HEK293 (cell line): ENCODE measurements around the gene USP32.
A peak's percentile ranks its signal among the peaks of the same experiment; 100 is the strongest.

Source experiments
- CTCF ChIA-PET: fragments of 350-600 bp; formaldehyde crosslinking; extraction: SDS; loops from one replicate; lab custom pipeline; 2021; ENCODE audit warnings: antibody characterized with exemption; lab: Yijun Ruan, JAX
- POLR2A ChIA-PET: fragments of 300-600 bp; formaldehyde crosslinking; extraction: SDS; loops from one replicate; lab custom pipeline; 2020; ENCODE audit warnings: antibody characterized with exemption, inconsistent platforms; lab: Yijun Ruan, JAX
- H3K27ac ChIP-seq: fragments of 200-500 bp; sonication (Bioruptor generic); 2 replicates; pipeline ENCODE4 v1.5.1; 2014; ENCODE audit warnings: low read depth, low read length, control low read depth, inconsistent platforms; ENCODE audit errors: extremely low read depth
- H3K36me3 ChIP-seq, 2 experiments: fragments of 200-500 bp in 1 of 2; sonication (Bioruptor generic) in 1 of 2; 1 replicate in 1 of 2; 2 replicates in 1 of 2; pipeline ENCODE4 v1.5.1; 2014 to 2017; ENCODE audit warnings: inconsistent platforms in 2 of 2, low read length in 2 of 2; ENCODE audit not compliant: control insufficient read depth in 2 of 2, insufficient read depth in 1 of 2
- H3K4me1 ChIP-seq: fragments of 200-500 bp; sonication (Bioruptor generic); 2 replicates; pipeline ENCODE4 v1.5.1; 2014; ENCODE audit warnings: mild to moderate bottlenecking, low read length, inconsistent platforms; ENCODE audit not compliant: control insufficient read depth, insufficient read depth
- H3K4me3 ChIP-seq: 2 replicates; pipeline ENCODE4 v1.5.1; 2011; ENCODE audit warnings: low read depth, mild to moderate bottlenecking, control low read depth, low read length, moderate library complexity
- H3K9me3 ChIP-seq: fragments of 200-500 bp; sonication (Bioruptor generic); 2 replicates; pipeline ENCODE4 v1.5.1; 2014; ENCODE audit warnings: low read depth, low read length, inconsistent platforms; ENCODE audit not compliant: control insufficient read depth, insufficient read depth
- GFI1B ChIP-seq: fragments of 450-650 bp; formaldehyde crosslinking; IDR thresholded peaks from 2 replicates; pipeline ENCODE4 v1.5.1; 2016; ENCODE audit warnings: missing biosample characterization, missing genetic modification characterization
- GLI4 ChIP-seq: fragments of 450-650 bp; formaldehyde crosslinking; IDR thresholded peaks from 2 replicates; pipeline ENCODE4 v1.5.1; 2016; ENCODE audit warnings: missing biosample characterization, missing genetic modification characterization
- HOXD13 ChIP-seq: sonication (generic); formaldehyde crosslinking; IDR thresholded peaks from 2 replicates; pipeline ENCODE4 v1.8.0; 2022; ENCODE audit warnings: missing genetic modification reagents, borderline replicate concordance
- KLF16 ChIP-seq: fragments of 450-650 bp; formaldehyde crosslinking; IDR thresholded peaks from 2 replicates; pipeline ENCODE4 v1.5.1; 2017; ENCODE audit warnings: missing biosample characterization, missing genetic modification characterization
- OVOL3 ChIP-seq: fragments of 450-650 bp; formaldehyde crosslinking; IDR thresholded peaks from 2 replicates; pipeline ENCODE4 v1.5.1; 2016; ENCODE audit warnings: missing biosample characterization, missing genetic modification characterization
- RBAK ChIP-seq: fragments of 450-650 bp; formaldehyde crosslinking; IDR thresholded peaks from 2 replicates; pipeline ENCODE4 v1.5.1; 2016; ENCODE audit warnings: missing biosample characterization, missing genetic modification characterization
- SALL2 ChIP-seq: fragments of 450-650 bp; formaldehyde crosslinking; IDR thresholded peaks from 2 replicates; pipeline ENCODE4 v1.5.0; 2017; ENCODE audit warnings: missing biosample characterization, mild to moderate bottlenecking, missing genetic modification characterization, borderline replicate concordance
- YY2 ChIP-seq: fragments of 450-650 bp; formaldehyde crosslinking; IDR thresholded peaks from 2 replicates; pipeline ENCODE4 v1.5.1; 2016; ENCODE audit warnings: missing biosample characterization, missing genetic modification characterization
- ZBTB1 ChIP-seq: fragments of 450-650 bp; formaldehyde crosslinking; IDR thresholded peaks from 2 replicates; pipeline ENCODE4 v1.5.1; 2016; ENCODE audit warnings: missing biosample characterization, missing genetic modification characterization
- ZBTB17 ChIP-seq: fragments of 450-650 bp; formaldehyde crosslinking; IDR thresholded peaks from 2 replicates; pipeline ENCODE4 v1.5.1; 2016; ENCODE audit warnings: missing biosample characterization, missing genetic modification characterization
- ZBTB20 ChIP-seq: fragments of 450-650 bp; formaldehyde crosslinking; IDR thresholded peaks from 2 replicates; pipeline ENCODE4 v1.5.1; 2016; ENCODE audit warnings: missing biosample characterization, missing genetic modification characterization
- ZNF112 ChIP-seq: fragments of 450-650 bp; formaldehyde crosslinking; IDR thresholded peaks from 2 replicates; pipeline ENCODE4 v1.5.0; 2017; ENCODE audit warnings: missing biosample characterization, missing genetic modification characterization
- ZNF24 ChIP-seq: fragments of 450-650 bp; formaldehyde crosslinking; IDR thresholded peaks from 2 replicates; pipeline ENCODE4 v1.5.1; 2016; ENCODE audit warnings: missing biosample characterization, missing genetic modification characterization
- ZNF335 ChIP-seq: fragments of 450-650 bp; formaldehyde crosslinking; conservative IDR thresholded peaks from 2 replicates; pipeline ENCODE4 v1.5.1; 2016; ENCODE audit warnings: missing biosample characterization, missing genetic modification characterization
- ZNF350 ChIP-seq: fragments of 450-650 bp; formaldehyde crosslinking; IDR thresholded peaks from 2 replicates; pipeline ENCODE4 v1.5.0; 2017; ENCODE audit warnings: missing biosample characterization, mild to moderate bottlenecking, missing genetic modification characterization
- ZNF354C ChIP-seq: fragments of 450-650 bp; formaldehyde crosslinking; IDR thresholded peaks from 2 replicates; pipeline ENCODE4 v1.5.1; 2016; ENCODE audit warnings: missing biosample characterization, missing genetic modification characterization, low read depth, borderline replicate concordance
- ZNF391 ChIP-seq: fragments of 450-650 bp; formaldehyde crosslinking; IDR thresholded peaks from 2 replicates; pipeline ENCODE4 v1.5.1; 2016; ENCODE audit warnings: low read depth, missing biosample characterization, missing genetic modification characterization, borderline replicate concordance
- ZNF48 ChIP-seq: fragments of 450-650 bp; formaldehyde crosslinking; IDR thresholded peaks from 2 replicates; pipeline ENCODE4 v1.5.1; 2016; ENCODE audit warnings: missing biosample characterization, missing genetic modification characterization
- ZNF501 ChIP-seq: fragments of 450-650 bp; formaldehyde crosslinking; IDR thresholded peaks from 2 replicates; pipeline ENCODE4 v1.5.1; 2016; ENCODE audit warnings: missing biosample characterization, missing genetic modification characterization
- ZNF521 ChIP-seq: fragments of 450-650 bp; formaldehyde crosslinking; IDR thresholded peaks from 2 replicates; pipeline ENCODE4 v1.5.1; 2017; ENCODE audit warnings: missing biosample characterization, mild to moderate bottlenecking, missing genetic modification characterization
- ZNF530 ChIP-seq: fragments of 450-650 bp; formaldehyde crosslinking; IDR thresholded peaks from 2 replicates; pipeline ENCODE4 v1.5.1; 2016; ENCODE audit warnings: low read depth, missing biosample characterization, missing genetic modification characterization
- ZNF629 ChIP-seq: fragments of 450-650 bp; formaldehyde crosslinking; IDR thresholded peaks from 2 replicates; pipeline ENCODE4 v1.5.1; 2017; ENCODE audit warnings: missing biosample characterization, missing genetic modification characterization
- ZNF660 ChIP-seq: fragments of 450-650 bp; IDR thresholded peaks from 2 replicates; pipeline ENCODE4 v1.5.1; 2018; ENCODE audit warnings: missing biosample characterization, mild to moderate bottlenecking, missing genetic modification characterization
- ZNF704 ChIP-seq: fragments of 450-650 bp; formaldehyde crosslinking; IDR thresholded peaks from 2 replicates; pipeline ENCODE4 v1.5.1; 2016; ENCODE audit warnings: missing biosample characterization, missing genetic modification characterization
- ZNF777 ChIP-seq: fragments of 450-650 bp; formaldehyde crosslinking; IDR thresholded peaks from 2 replicates; pipeline ENCODE4 v1.5.1; 2017; ENCODE audit warnings: missing biosample characterization, missing genetic modification characterization, borderline replicate concordance
- ZNF785 ChIP-seq: fragments of 450-650 bp; formaldehyde crosslinking; IDR thresholded peaks from 2 replicates; pipeline ENCODE4 v1.5.1; 2016; ENCODE audit warnings: missing biosample characterization, missing genetic modification characterization
- ZSCAN4 ChIP-seq: fragments of 450-650 bp; formaldehyde crosslinking; IDR thresholded peaks from 2 replicates; pipeline ENCODE4 v1.5.1; 2017; ENCODE audit warnings: missing biosample characterization, missing genetic modification characterization
- TF ChIP-seq, protein P1 (sequence below): fragments of 450-650 bp; formaldehyde crosslinking; IDR thresholded peaks from 2 replicates; pipeline ENCODE4; 2016; ENCODE audit warnings: missing biosample characterization, missing genetic modification characterization
- TF ChIP-seq, protein P2 (sequence below): fragments of 450-650 bp; formaldehyde crosslinking; IDR thresholded peaks from 2 replicates; pipeline ENCODE4 v1.5.1; 2016; ENCODE audit warnings: missing biosample characterization, missing genetic modification characterization

Gene USP32

GRCh38 chr17:60335289-60335688 is 56.6 kb downstream of the USP32 start:
- H3K36me3 ChIP-seq: peaks cover 3 to 8% of the 10 kb centered on the region in 2 experiments; a peak in 2 of 3 replicates
- no peak overlapping the region for H3K4me3 ChIP-seq
- TF ChIP-seq ZNF530 (tag by site-specific recombination) (no peak), ZNF391 (tag by site-specific recombination) (no peak), RBAK (tag by site-specific recombination) (no peak), ZNF501 (tag by site-specific recombination) (no peak)
- TF ChIP-seq, protein P1, sequence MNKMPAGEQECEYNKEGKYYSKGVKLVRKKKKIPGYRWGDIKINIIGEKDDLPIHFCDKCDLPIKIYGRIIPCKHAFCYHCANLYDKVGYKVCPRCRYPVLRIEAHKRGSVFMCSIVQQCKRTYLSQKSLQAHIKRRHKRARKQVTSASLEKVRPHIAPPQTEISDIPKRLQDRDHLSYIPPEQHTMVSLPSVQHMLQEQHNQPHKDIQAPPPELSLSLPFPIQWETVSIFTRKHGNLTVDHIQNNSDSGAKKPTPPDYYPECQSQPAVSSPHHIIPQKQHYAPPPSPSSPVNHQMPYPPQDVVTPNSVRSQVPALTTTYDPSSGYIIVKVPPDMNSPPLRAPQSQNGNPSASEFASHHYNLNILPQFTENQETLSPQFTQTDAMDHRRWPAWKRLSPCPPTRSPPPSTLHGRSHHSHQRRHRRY: no peak
- TF ChIP-seq, all 188 proteins: peak for 0
- CTCF ChIA-PET: no interaction called here
- no peaks in the 10 kb centered on the region for H3K9me3 ChIP-seq
- H3K4me1 ChIP-seq: peaks cover 12% of the 10 kb centered on the region
- POLR2A ChIA-PET: no interaction called here
- H3K27ac ChIP-seq: no peak overlapping the region

DNA sequence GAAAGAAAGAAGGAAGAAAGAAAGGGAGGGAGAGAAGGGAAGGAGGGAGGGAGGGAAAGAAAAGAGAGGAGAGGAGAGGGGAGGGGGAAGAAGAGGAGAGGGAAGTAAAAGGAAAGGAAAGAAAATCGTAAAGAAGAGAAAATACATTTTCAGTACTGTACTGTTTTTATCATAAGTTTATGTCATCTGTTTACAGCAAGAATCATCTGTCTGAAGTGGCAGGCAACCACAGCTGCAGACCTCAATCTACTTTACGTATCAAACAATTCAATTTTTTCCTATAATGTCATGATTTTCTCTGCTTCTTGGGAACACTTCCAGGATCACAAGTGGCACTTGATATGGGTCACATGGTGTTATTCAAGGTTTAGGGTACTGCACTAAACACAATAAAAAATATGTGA is 58.3 kb downstream of the USP32 start:
- POLR2A ChIA-PET: interaction anchor here (1.0 kb wide), 1 partner anchor 39 kb away, joined by 4 read pairs; no protein-coding TSS in a partner anchor
- CTCF ChIA-PET: interaction anchor here (0.7 kb wide), 1 partner anchor 76 kb away, joined by 3 read pairs; no protein-coding TSS in a partner anchor
- Histone ChIP-seq H3K4me1 (peaks cover 12% of the 10 kb centered on the region), H3K9me3 (no peaks in the 10 kb centered on the region), H3K27ac (no peak overlapping the region), H3K4me3 (no peak overlapping the region), H3K36me3 (peaks cover 4 to 5% of the 10 kb centered on the region in 2 experiments; a peak in 2 of 3 replicates)
- TF ChIP-seq ZNF350 (tag by site-specific recombination) (no peak), GFI1B (tag by site-specific recombination) (no peak), ZBTB1 (tag by site-specific recombination) (no peak), SALL2 (tag by site-specific recombination) (no peak), HOXD13 (CRISPR knock-in tag) (no peak), ZNF24 (no peak), OVOL3 (tag by site-specific recombination) (no peak), ZNF335 (tag by site-specific recombination) (no peak; the same call in 1 of the 2 replicates), ZBTB17 (0 out of 2 replicates have a peak, but pooled peaks have one; percentile 13), ZSCAN4 (no peak), ZNF704 (tag by site-specific recombination) (no peak), ZBTB20 (tag by site-specific recombination) (no peak), GLI4 (no peak), ZNF629 (tag by site-specific recombination) (no peak), KLF16 (tag by site-specific recombination) (no peak), ZNF521 (tag by site-specific recombination) (no peak), ZNF785 (no peak), ZNF660 (tag by site-specific recombination) (no peak), ZNF354C (tag by site-specific recombination) (no peak), ZNF48 (tag by site-specific recombination) (no peak), YY2 (tag by site-specific recombination) (no peak), ZNF777 (tag by site-specific recombination) (no peak), ZNF112 (tag by site-specific recombination) (no peak), ZNF391 (tag by site-specific recombination) (0 out of 2 replicates have a peak, but pooled peaks have one; percentile 63)
- TF ChIP-seq, protein P2, sequence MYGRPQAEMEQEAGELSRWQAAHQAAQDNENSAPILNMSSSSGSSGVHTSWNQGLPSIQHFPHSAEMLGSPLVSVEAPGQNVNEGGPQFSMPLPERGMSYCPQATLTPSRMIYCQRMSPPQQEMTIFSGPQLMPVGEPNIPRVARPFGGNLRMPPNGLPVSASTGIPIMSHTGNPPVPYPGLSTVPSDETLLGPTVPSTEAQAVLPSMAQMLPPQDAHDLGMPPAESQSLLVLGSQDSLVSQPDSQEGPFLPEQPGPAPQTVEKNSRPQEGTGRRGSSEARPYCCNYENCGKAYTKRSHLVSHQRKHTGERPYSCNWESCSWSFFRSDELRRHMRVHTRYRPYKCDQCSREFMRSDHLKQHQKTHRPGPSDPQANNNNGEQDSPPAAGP (tag by site-specific recombination): no peak
